Astrocyte (in vitro differentiated cells and primary cell): ENCODE measurements around the gene CAV1. TPM values are rescaled to one million over a fixed set of nuclear protein-coding genes. Genes with fewer than 3 reads are reported as not detected.
A peak's percentile ranks its signal among the peaks of the same experiment; 100 is the strongest.

Experiments
- DNase-seq: peaks from one replicate; pipeline ENCODE4 v3.0.0-alpha.2; 2010; ENCODE audit warnings: low read depth
- FAIRE-seq: peaks from 2 replicates; lab custom pipeline; 2011; peaks lifted over from hg19 to GRCh38; lab: Jason Lieb, UNC
- H2AFZ ChIP-seq: 2 replicates; pipeline ENCODE4 v1.6.0; 2012; ENCODE audit warnings: low read depth, low read length, inconsistent platforms
- H3K27ac ChIP-seq: 2 replicates; pipeline ENCODE4 v1.5.1; 2011; ENCODE audit warnings: low read depth, low read length, inconsistent platforms
- H3K27me3 ChIP-seq: 2 replicates; pipeline ENCODE4 v1.6.0; 2011; ENCODE audit warnings: low read length, inconsistent platforms; ENCODE audit not compliant: insufficient read depth
- H3K36me3 ChIP-seq: 2 replicates; pipeline ENCODE4 v1.5.1; 2011; ENCODE audit warnings: low read length, inconsistent platforms; ENCODE audit not compliant: insufficient read depth
- H3K4me1 ChIP-seq: 2 replicates; pipeline ENCODE4 v1.5.1; 2011; ENCODE audit warnings: low read length, inconsistent platforms; ENCODE audit not compliant: insufficient read depth
- H3K4me2 ChIP-seq: 2 replicates; pipeline ENCODE4 v1.6.0; 2012; ENCODE audit warnings: low read length, inconsistent platforms
- H3K4me3 ChIP-seq: 2 replicates; pipeline ENCODE4 v1.5.1; 2011; ENCODE audit warnings: low read depth, mild to moderate bottlenecking, low read length, inconsistent platforms; ENCODE audit not compliant: insufficient read depth
- H3K79me2 ChIP-seq: 2 replicates; pipeline ENCODE4 v1.6.0; 2012; ENCODE audit warnings: mild to moderate bottlenecking, low read length, inconsistent platforms; ENCODE audit not compliant: insufficient read depth
- H3K9ac ChIP-seq: 2 replicates; pipeline ENCODE4 v1.6.0; 2012; ENCODE audit warnings: mild to moderate bottlenecking, low read length, inconsistent platforms
- H3K9me3 ChIP-seq: 2 replicates; pipeline ENCODE4 v1.5.1; 2012; ENCODE audit warnings: low read depth, mild to moderate bottlenecking, low read length, inconsistent platforms; ENCODE audit not compliant: insufficient read depth
- H4K20me1 ChIP-seq: 2 replicates; pipeline ENCODE4 v1.6.0; 2012; ENCODE audit warnings: low read length, inconsistent platforms; ENCODE audit not compliant: insufficient read depth
- H3K27ac Mint-ChIP-seq: one replicate; pipeline ENCODE4 v1.8.0; 2021; ENCODE audit warnings: mild to moderate bottlenecking, mixed read lengths; ENCODE audit not compliant: unreplicated experiment
- H3K27me3 Mint-ChIP-seq: one replicate; pipeline ENCODE4 v1.8.0; 2021; ENCODE audit warnings: low read depth, mixed read lengths; ENCODE audit not compliant: unreplicated experiment
- H3K36me3 Mint-ChIP-seq: one replicate; pipeline ENCODE4 v1.8.0; 2021; ENCODE audit warnings: low read depth, mixed read lengths; ENCODE audit not compliant: unreplicated experiment
- H3K4me1 Mint-ChIP-seq: one replicate; pipeline ENCODE4 v1.8.0; 2021; ENCODE audit warnings: low read depth, mixed read lengths; ENCODE audit not compliant: unreplicated experiment
- H3K4me3 Mint-ChIP-seq: one replicate; pipeline ENCODE4 v1.8.0; 2021; ENCODE audit warnings: mild to moderate bottlenecking, moderate library complexity, mixed read lengths; ENCODE audit not compliant: unreplicated experiment
- H3K9me3 Mint-ChIP-seq: one replicate; pipeline ENCODE4 v1.8.0; 2021; ENCODE audit warnings: mild to moderate bottlenecking, mixed read lengths; ENCODE audit not compliant: unreplicated experiment
- CTCF ChIP-seq: IDR thresholded peaks from 2 replicates; pipeline ENCODE4 v1.5.1; 2011; ENCODE audit warnings: low read depth, mild to moderate bottlenecking, inconsistent platforms, low read length, moderate library complexity; ENCODE audit not compliant: insufficient read depth
- EZH2 ChIP-seq: IDR thresholded peaks from 2 replicates; pipeline ENCODE4 v1.6.1; 2012; ENCODE audit warnings: mild to moderate bottlenecking, low read length, inconsistent platforms; ENCODE audit not compliant: insufficient read depth
- total RNA-seq: library from RNA; stranded (reverse); gene quantifications from 2 replicates; pipeline ENCODE4 v1.2.1, GENCODE V29; 2021

Gene CAV1
- total RNA-seq, 1 donor from 2014 or later, result 472 TPM

- peak overlapping the region; percentile 44 for H2AFZ ChIP-seq
- peak overlapping the region; percentile 73 for H3K27ac ChIP-seq
- peaks cover 12% of the 10 kb centered on the region for H3K4me1 ChIP-seq
- no peak overlapping the region for H3K4me3 ChIP-seq
- FAIRE-seq (no peak), DNase-seq (peak; percentile 90)
- peak overlapping the region; percentile 67 for H3K4me2 ChIP-seq
- TF ChIP-seq CTCF (no peak), EZH2 (no peak)
- H3K27ac Mint-ChIP-seq, result peak overlapping the region; percentile 60
- H3K36me3 Mint-ChIP-seq, result no peaks in the 10 kb centered on the region
- H3K9ac ChIP-seq, result peak overlapping the region; percentile 65
- H3K4me1 Mint-ChIP-seq, result peaks cover 16% of the 10 kb centered on the region
- no peaks in the 10 kb centered on the region for H3K9me3 Mint-ChIP-seq
- H4K20me1 ChIP-seq, result no peaks in the 10 kb centered on the region
- H3K4me3 Mint-ChIP-seq, result no peak overlapping the region
- no peaks in the 10 kb centered on the region for H3K79me2 ChIP-seq
- H3K36me3 ChIP-seq, result no peaks in the 10 kb centered on the region
- no peaks in the 10 kb centered on the region for H3K9me3 ChIP-seq
- peaks cover 2% of the 10 kb centered on the region for H3K27me3 Mint-ChIP-seq
- no peaks in the 10 kb centered on the region for H3K27me3 ChIP-seq
These were observed 63.4 kb downstream of the CAV1 start for GRCh38 chr7:116588225-116588624.

GRCh38 chr7:116588641-116589594 lies 64.1 kb downstream of the CAV1 start:
- H3K4me1 Mint-ChIP-seq, result peaks cover 14% of the 10 kb centered on the region
- Histone ChIP-seq H4K20me1 (no peaks in the 10 kb centered on the region), H3K27ac (peak overlapping the region; percentile 73), H3K79me2 (no peaks in the 10 kb centered on the region), H3K9ac (peak overlapping the region; percentile 65), H3K36me3 (no peaks in the 10 kb centered on the region), H3K4me3 (no peak overlapping the region), H3K4me1 (peaks cover 12% of the 10 kb centered on the region), H3K27me3 (no peaks in the 10 kb centered on the region), H3K4me2 (peak overlapping the region; percentile 67), H2AFZ (peak overlapping the region; percentile 44), H3K9me3 (no peaks in the 10 kb centered on the region)
- FAIRE-seq, result no peak
- no peaks in the 10 kb centered on the region for H3K9me3 Mint-ChIP-seq
- H3K27ac Mint-ChIP-seq, result peak overlapping the region; percentile 60
- peak; percentile 56 for DNase-seq
- TF ChIP-seq CTCF, result peak; percentile 55
- no peak for TF ChIP-seq EZH2
- H3K4me3 Mint-ChIP-seq, result peak overlapping the region; percentile 57
- no peaks in the 10 kb centered on the region for H3K36me3 Mint-ChIP-seq
- H3K27me3 Mint-ChIP-seq, result peaks cover 4% of the 10 kb centered on the region
